Left ventricle myocardium inferior (tissue), 1 donor: ENCODE measurements around the gene MKLN1. TPM values are rescaled to one million over a fixed set of nuclear protein-coding genes. Genes with fewer than 3 reads are reported as not detected.

ENCODE experiments used
- DNase-seq: peaks from one replicate; pipeline ENCODE4 v3.0.0-alpha.2; 2020
- H3K27ac ChIP-seq: fragments of 200-600 bp; replicated peaks from 2 replicates; pipeline ENCODE4 v1.8.0; 2021
- H3K27me3 ChIP-seq: fragments of 200-600 bp; 2 replicates; pipeline ENCODE4 v1.8.0; 2021; ENCODE audit warnings: low read depth
- H3K36me3 ChIP-seq: fragments of 200-600 bp; 2 replicates; pipeline ENCODE4 v1.8.0; 2021
- H3K4me1 ChIP-seq: fragments of 200-600 bp; 2 replicates; pipeline ENCODE4 v1.8.0; 2021
- H3K4me3 ChIP-seq: fragments of 200-600 bp; 2 replicates; pipeline ENCODE4 v1.8.0; 2021; ENCODE audit warnings: mild to moderate bottlenecking, moderate library complexity
- H3K9me3 ChIP-seq: fragments of 200-600 bp; replicated peaks from 2 replicates; pipeline ENCODE4 v1.8.0; 2021
- intact Hi-C: fragments of 100-400 bp; cut with micrococcal nuclease; formaldehyde crosslinking; loops from one replicate; pipeline ENCODE4 v1.11.0; 2022
- total RNA-seq: library from RNA; stranded (reverse); fragmentation: NEBNext Ultra II Directional; extraction: Animal tissue kit (Norgen Biotek cat#: 25700); gene quantifications from one replicate; pipeline ENCODE4 v1.2.1, GENCODE V29; 2021
- TF ChIP-seq, protein P1 (sequence below): fragments of 200-600 bp; IDR thresholded peaks from 2 replicates; pipeline ENCODE4 v1.8.0; 2021; ENCODE audit warnings: antibody characterized with exemption, mild to moderate bottlenecking, borderline replicate concordance
- donor health status: DM: no; HTN: yes; CAD: no; lungs with severe emphysema.

The MKLN1 gene
- total RNA-seq, 1 donor from 2014 or later = 42.2 TPM

DNA sequence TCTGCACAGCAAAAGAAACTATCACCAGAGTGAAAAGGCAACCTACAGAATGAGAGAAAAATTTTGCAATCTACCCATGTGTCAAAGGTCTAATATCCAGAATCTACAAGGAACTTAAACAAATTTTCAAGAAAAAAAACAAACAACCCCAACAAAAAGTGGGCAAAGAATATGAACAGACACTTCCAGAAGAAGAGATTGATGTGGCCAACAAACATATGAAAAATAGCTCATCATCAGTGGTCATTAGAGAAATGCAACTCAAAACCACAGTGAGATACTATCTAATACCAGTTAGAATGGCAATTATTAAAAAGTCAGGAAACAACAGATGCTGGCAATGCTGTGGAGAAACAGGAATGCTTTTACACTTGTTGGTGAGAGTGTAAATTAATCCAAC is 7.1 kb upstream of the MKLN1 start:
- intact Hi-C loops = no loop called here
- H3K4me1 ChIP-seq = no peaks in the 10 kb centered on the region
- no peak overlapping the region for H3K4me3 ChIP-seq
- TF ChIP-seq, protein P1, sequence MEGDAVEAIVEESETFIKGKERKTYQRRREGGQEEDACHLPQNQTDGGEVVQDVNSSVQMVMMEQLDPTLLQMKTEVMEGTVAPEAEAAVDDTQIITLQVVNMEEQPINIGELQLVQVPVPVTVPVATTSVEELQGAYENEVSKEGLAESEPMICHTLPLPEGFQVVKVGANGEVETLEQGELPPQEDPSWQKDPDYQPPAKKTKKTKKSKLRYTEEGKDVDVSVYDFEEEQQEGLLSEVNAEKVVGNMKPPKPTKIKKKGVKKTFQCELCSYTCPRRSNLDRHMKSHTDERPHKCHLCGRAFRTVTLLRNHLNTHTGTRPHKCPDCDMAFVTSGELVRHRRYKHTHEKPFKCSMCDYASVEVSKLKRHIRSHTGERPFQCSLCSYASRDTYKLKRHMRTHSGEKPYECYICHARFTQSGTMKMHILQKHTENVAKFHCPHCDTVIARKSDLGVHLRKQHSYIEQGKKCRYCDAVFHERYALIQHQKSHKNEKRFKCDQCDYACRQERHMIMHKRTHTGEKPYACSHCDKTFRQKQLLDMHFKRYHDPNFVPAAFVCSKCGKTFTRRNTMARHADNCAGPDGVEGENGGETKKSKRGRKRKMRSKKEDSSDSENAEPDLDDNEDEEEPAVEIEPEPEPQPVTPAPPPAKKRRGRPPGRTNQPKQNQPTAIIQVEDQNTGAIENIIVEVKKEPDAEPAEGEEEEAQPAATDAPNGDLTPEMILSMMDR = no peak
- no peaks in the 10 kb centered on the region for H3K27me3 ChIP-seq
- H3K36me3 ChIP-seq = peaks cover 4% of the 10 kb centered on the region
- no peak overlapping the region for H3K27ac ChIP-seq
- H3K9me3 ChIP-seq = peaks cover 7% of the 10 kb centered on the region
- DNase-seq = no peak

DNA sequence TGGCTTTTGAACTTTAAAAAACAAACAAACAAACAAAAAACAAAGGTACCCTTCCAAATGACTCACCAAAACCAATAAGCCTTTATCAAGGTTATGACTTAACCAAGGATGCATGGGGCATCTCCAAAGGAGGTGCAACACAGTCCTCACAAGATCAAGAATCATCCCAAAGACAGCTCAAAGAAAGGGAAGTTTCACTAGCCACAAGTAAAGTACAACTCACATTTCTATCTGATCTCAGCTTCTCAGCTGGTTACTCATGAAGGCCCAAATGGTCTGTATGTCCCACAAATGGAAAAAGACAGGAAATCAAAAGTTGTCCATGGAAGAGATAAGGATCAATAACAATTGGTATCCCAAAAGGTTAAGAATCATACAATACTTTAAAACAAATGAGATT is 6.0 kb upstream of the MKLN1 start:
- H3K4me1 ChIP-seq = peaks cover 7% of the 10 kb centered on the region
- H3K27ac ChIP-seq = no peak overlapping the region
- H3K9me3 ChIP-seq = peaks cover 7% of the 10 kb centered on the region
- no peak for DNase-seq
- no peak overlapping the region for H3K4me3 ChIP-seq
- H3K36me3 ChIP-seq = no peaks in the 10 kb centered on the region
- H3K27me3 ChIP-seq = no peaks in the 10 kb centered on the region
- intact Hi-C loops = no loop called here
- TF ChIP-seq, protein P1 = no peak

DNA sequence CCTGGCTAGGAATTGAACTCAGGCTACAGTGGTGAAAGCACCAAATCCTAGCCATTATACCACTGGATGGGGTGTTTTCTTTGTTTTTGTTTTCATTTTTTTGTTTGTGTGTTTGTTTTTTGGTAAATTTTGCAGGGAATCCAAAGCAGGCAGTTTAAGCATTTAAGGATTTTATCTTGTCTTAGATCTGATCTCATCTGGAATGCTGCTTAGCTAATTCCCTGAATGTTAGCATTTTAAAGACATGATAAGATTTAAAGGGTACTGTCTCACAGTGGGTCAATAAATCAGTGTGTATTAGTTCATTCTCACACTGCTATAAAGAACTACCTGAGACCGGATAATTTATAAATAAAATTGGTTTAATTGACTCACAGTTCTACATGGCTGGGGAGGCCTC is 5.6 kb upstream of the MKLN1 start:
- Histone ChIP-seq H3K36me3 (no peaks in the 10 kb centered on the region), H3K27ac (no peak overlapping the region), H3K4me1 (peaks cover 11% of the 10 kb centered on the region), H3K27me3 (no peaks in the 10 kb centered on the region), H3K9me3 (peaks cover 7% of the 10 kb centered on the region), H3K4me3 (no peak overlapping the region)
- DNase-seq = no peak
- intact Hi-C loops = no loop called here
- TF ChIP-seq, protein P1 = no peak

DNA sequence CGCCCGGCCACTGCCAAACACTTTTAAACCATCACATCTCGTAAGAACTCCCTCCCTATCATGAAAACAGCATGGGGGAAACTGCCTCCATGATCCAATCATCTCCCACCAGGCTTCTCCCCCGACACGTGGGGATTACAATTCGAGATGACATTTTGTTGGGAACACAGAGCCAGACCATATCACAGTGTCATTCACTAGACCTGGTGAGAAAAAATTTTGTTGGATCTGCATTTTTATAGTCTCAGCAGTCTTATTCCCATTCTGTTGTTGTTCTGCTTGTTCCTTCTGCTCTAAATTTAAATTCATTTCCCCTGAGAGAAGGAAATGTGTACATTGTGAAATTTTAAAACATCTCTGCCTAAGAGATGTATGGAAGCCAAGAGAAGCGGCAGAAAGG is 4.8 kb upstream of the MKLN1 start:
- DNase-seq = no peak
- intact Hi-C loops = no loop called here
- Histone ChIP-seq H3K27me3 (no peaks in the 10 kb centered on the region), H3K9me3 (peaks cover 7% of the 10 kb centered on the region), H3K4me1 (peaks cover 14% of the 10 kb centered on the region), H3K27ac (no peak overlapping the region), H3K36me3 (no peaks in the 10 kb centered on the region), H3K4me3 (no peak overlapping the region)
- TF ChIP-seq, protein P1 = no peak

DNA sequence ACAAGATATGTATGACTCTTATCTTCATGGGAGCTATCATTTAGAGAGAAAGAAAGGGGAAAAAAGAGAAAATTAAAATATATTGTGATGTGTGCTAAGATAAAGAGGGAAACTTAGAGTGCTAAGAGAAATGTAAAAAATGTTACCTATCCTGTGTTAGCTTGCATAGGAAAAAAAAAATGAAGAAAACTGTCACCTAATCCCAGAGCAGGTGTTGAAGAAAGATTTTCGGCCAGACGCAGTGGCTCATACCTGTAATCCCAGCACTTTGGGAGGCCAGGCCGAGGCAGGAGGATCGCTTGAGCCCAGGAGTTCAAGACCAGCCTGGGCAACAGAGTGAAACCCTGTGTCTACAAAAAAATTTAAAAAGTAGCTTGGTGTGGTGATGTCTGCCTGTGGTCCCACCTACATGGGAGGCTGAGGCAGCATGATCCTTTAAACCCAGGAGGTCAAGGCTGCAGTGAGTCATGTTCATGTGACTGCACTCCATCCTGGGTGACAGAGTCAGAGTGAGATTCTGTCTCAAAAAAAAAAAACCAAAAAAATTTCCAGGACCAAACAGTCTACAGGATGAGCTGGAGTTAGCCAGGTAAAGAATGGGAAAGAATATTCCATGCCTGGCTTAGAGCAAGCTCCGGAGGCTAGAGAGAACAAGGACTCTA is 2.4 kb upstream of the MKLN1 start:
- H3K27ac ChIP-seq = no peak overlapping the region
- intact Hi-C loops = no loop called here
- H3K36me3 ChIP-seq = no peaks in the 10 kb centered on the region
- H3K4me1 ChIP-seq = peaks cover 36% of the 10 kb centered on the region
- H3K9me3 ChIP-seq = peaks cover 7% of the 10 kb centered on the region
- DNase-seq = no peak
- TF ChIP-seq, protein P1 = no peak
- H3K27me3 ChIP-seq = no peaks in the 10 kb centered on the region
- H3K4me3 ChIP-seq = no peak overlapping the region
